Measurements from ENCODE around the gene SKIC8. TPM values are rescaled to one million over a fixed set of nuclear protein-coding genes. Genes with fewer than 3 reads are reported as not detected.

SKIC8 gene
- total and polyA plus RNA-seq, 3 experiments from 2014 or later: 60.2 to 82.5 (median 62.9) TPM

DNA sequence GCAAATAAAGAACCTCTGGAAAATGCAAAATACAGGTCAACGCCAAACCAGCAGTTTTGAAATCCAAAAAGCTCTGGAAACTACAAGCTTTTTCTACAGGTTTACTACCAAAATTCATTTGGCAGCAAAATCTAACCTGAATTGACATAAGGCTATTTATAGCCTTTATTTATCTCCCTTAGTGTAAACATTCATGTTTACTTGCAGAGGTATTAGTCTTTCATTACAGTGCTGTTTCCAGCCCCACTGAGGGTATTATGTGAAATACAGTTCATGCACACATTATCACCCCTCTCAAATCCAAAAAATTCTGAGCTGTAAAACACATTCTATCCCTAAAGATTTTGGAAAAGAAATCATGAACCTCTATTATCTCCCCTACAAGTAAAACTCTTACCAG lies 7.2 kb downstream of the SKIC8 start:
- H3K9me3 Mint-ChIP-seq: no peaks in the 10 kb centered on the region
- Histone ChIP-seq H3K36me3 (ENCODE audit: insufficient read depth, low read length) (peaks cover 23% of the 10 kb centered on the region), H3K4me3 (ENCODE audit: low read length) (no peak overlapping the region), H3K27me3 (ENCODE audit: insufficient read depth, low read length, poor library complexity, severe bottlenecking) (no peaks in the 10 kb centered on the region), H3K27ac (ENCODE audit: low read depth, low read length) (no peak overlapping the region), H3K4me1 (ENCODE audit: insufficient read depth, low read length) (no peaks in the 10 kb centered on the region), H3K9me3 (ENCODE audit: low read length) (no peaks in the 10 kb centered on the region)
- H3K4me1 Mint-ChIP-seq: peaks cover 0 to 13% (median 10%) of the 10 kb centered on the region in 3 donors
- H3K27ac Mint-ChIP-seq: peak overlapping the region in 1 of 8 donors; percentile 46
- POLR2A ChIA-PET: no interaction called here
- no peak overlapping the region for H3K4me3 Mint-ChIP-seq
- H3K36me3 Mint-ChIP-seq: peaks cover 8 to 81% (median 28%) of the 10 kb centered on the region in 3 donors
- CTCF ChIA-PET: no interaction called here
- DNase-seq: no peak
- H3K27me3 Mint-ChIP-seq: no peaks in the 10 kb centered on the region

DNA sequence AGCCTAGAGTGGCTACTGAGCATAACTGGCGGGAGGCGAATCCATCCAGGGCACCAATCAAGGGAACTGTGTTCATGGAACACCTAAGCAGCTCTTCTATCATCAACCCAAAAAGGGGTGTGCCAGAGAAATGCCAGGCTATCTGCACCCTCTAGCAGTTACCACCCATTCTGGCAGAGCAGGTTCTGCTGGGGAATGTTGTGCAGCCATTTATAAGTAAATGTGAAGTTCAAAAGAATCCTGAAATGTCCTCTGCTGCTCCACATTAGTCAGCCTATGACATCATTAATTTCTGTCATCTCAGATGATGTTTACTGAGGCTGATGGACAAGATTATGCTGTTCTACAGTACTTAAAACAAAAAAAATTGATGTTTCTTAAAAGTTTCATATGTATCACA lies 7.7 kb downstream of the SKIC8 start:
- Mint-ChIP-seq H3K4me3 (no peak overlapping the region), H3K4me1 (peaks cover 0 to 8% (median 8%) of the 10 kb centered on the region in 3 donors), H3K9me3 (no peaks in the 10 kb centered on the region), H3K36me3 (peaks cover 8 to 86% (median 30%) of the 10 kb centered on the region in 3 donors), H3K27ac (no peak overlapping the region), H3K27me3 (peaks cover 0 to under 1% of the 10 kb centered on the region in 2 donors)
- H3K9me3 ChIP-seq (ENCODE audit: low read length): no peaks in the 10 kb centered on the region
- ChIA-PET POLR2A (no interaction called here), CTCF (interaction anchor here (0.6 to 1.3 kb wide), 2 partner anchors 26 to 382 kb away, joined by 3 read pairs; no protein-coding TSS in a partner anchor)
- no peak overlapping the region for H3K27ac ChIP-seq (ENCODE audit: low read depth, low read length)
- H3K4me1 ChIP-seq (ENCODE audit: insufficient read depth, low read length): no peaks in the 10 kb centered on the region
- H3K36me3 ChIP-seq (ENCODE audit: insufficient read depth, low read length): peaks cover 27% of the 10 kb centered on the region
- no peaks in the 10 kb centered on the region for H3K27me3 ChIP-seq (ENCODE audit: insufficient read depth, low read length, poor library complexity, severe bottlenecking)
- DNase-seq: no peak
- H3K4me3 ChIP-seq (ENCODE audit: low read length): no peak overlapping the region

DNA sequence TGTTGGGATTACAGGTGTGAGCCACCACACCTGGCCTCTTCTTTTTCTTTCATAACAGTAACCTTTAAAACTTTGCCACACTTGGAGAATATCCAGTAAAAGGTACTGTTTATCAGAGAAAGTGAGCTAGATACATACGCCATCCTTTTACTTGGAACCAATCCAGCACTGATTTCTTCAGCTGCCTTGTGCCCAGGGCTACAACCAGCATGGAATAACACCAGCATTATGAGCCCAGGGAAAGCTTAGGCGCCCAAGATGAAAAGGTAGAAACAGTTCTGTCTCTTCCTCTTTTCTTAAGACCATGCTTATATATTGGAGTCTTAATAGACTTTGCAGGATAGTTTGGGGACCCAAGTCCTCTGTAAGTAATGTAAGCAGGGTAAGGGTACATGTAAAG lies 8.4 kb downstream of the SKIC8 start:
- peaks cover 0 to 2% of the 10 kb centered on the region in 2 donors for H3K27me3 Mint-ChIP-seq
- no peak overlapping the region for H3K4me3 Mint-ChIP-seq
- H3K4me1 Mint-ChIP-seq: peaks cover 2 to 10% (median 7%) of the 10 kb centered on the region in 3 donors
- no peaks in the 10 kb centered on the region for H3K27me3 ChIP-seq (ENCODE audit: insufficient read depth, low read length, poor library complexity, severe bottlenecking)
- H3K9me3 ChIP-seq (ENCODE audit: low read length): no peaks in the 10 kb centered on the region
- DNase-seq: no peak
- peaks cover 8 to 93% (median 34%) of the 10 kb centered on the region in 3 donors for H3K36me3 Mint-ChIP-seq
- no peak overlapping the region for H3K27ac ChIP-seq (ENCODE audit: low read depth, low read length)
- no peak overlapping the region for H3K4me3 ChIP-seq (ENCODE audit: low read length)
- ChIA-PET POLR2A (no interaction called here), CTCF (interaction anchor here (1.3 kb wide), 1 partner anchor 25 kb away, joined by 3 read pairs; no protein-coding TSS in a partner anchor)
- H3K27ac Mint-ChIP-seq: peak overlapping the region in 1 of 8 donors; percentile 89
- peaks cover 33% of the 10 kb centered on the region for H3K36me3 ChIP-seq (ENCODE audit: insufficient read depth, low read length)
- H3K9me3 Mint-ChIP-seq: no peaks in the 10 kb centered on the region
- no peaks in the 10 kb centered on the region for H3K4me1 ChIP-seq (ENCODE audit: insufficient read depth, low read length)

DNA sequence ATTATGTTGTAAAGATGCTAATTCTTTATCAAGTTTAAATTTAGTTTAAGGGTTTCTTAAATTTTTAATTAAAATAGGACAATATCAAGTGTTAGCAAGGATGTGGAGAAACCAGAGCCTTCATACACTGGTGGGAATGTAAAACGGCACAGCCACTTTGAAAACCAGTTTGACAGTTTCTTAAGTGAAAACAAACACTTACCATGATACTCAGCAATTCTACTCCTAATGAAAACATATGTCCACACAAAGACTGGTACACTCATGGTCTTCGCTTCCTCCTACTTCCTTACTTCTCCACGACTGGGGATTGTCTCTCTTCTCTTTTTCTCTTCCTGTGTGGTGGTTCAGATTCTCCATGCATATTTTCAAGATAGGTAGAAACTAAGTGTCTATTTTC lies 9.2 kb downstream of the SKIC8 start:
- peaks cover 4 to 8% (median 5%) of the 10 kb centered on the region in 3 donors for H3K4me1 Mint-ChIP-seq

DNA sequence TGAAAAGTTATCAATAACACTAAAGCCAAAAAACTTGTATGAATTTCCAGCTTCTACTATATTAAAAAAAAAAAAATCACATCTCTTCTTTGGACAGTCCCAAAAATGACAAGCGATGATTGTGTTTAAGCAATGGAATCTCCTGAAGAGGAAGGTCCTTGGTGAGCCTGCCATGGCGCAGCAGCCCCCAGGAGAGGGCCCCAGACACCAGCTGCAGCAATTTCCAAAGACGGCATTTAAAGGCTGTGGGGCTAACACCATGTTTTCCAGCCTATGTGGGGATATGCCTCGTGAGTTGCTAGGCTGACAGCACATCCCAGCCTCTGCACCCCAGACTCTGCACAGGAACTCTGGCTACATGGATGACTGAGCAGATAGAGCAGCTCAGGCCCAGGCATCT lies 14.7 kb downstream of the SKIC8 start:
- H3K4me1 Mint-ChIP-seq: peaks cover 0 to 7% (median 5%) of the 10 kb centered on the region in 3 donors
- ChIA-PET POLR2A (no interaction called here), CTCF (interaction anchor here (1.5 kb wide), 1 partner anchor 39 kb away, joined by 3 read pairs; no protein-coding TSS in a partner anchor)
- DNase-seq: no peak
- H3K9me3 ChIP-seq (ENCODE audit: low read length): no peaks in the 10 kb centered on the region
- H3K4me3 ChIP-seq (ENCODE audit: low read length): no peak overlapping the region
- no peaks in the 10 kb centered on the region for H3K27me3 ChIP-seq (ENCODE audit: insufficient read depth, low read length, poor library complexity, severe bottlenecking)
- no peak overlapping the region for H3K27ac Mint-ChIP-seq
- no peak overlapping the region for H3K27ac ChIP-seq (ENCODE audit: low read depth, low read length)
- peaks cover 5 to 98% (median 23%) of the 10 kb centered on the region in 3 donors for H3K36me3 Mint-ChIP-seq
- H3K27me3 Mint-ChIP-seq: peaks cover 0 to 2% of the 10 kb centered on the region in 2 donors
- H3K4me1 ChIP-seq (ENCODE audit: insufficient read depth, low read length): no peaks in the 10 kb centered on the region
- no peak overlapping the region for H3K4me3 Mint-ChIP-seq
- peaks cover 37% of the 10 kb centered on the region for H3K36me3 ChIP-seq (ENCODE audit: insufficient read depth, low read length)
- H3K9me3 Mint-ChIP-seq: no peaks in the 10 kb centered on the region

More for the DNA sequence above, 9.2 kb downstream of the SKIC8 start:
- no peaks in the 10 kb centered on the region for H3K27me3 ChIP-seq (ENCODE audit: insufficient read depth, low read length, poor library complexity, severe bottlenecking)
- Mint-ChIP-seq H3K36me3 (peaks cover 10 to 98% (median 34%) of the 10 kb centered on the region in 3 donors), H3K9me3 (no peaks in the 10 kb centered on the region), H3K27ac (peak overlapping the region in 2 of 8 donors; percentile 23 to 89), H3K27me3 (peaks cover 0 to 2% of the 10 kb centered on the region in 2 donors), H3K4me3 (no peak overlapping the region)
- peaks cover 34% of the 10 kb centered on the region for H3K36me3 ChIP-seq (ENCODE audit: insufficient read depth, low read length)
- no peaks in the 10 kb centered on the region for H3K4me1 ChIP-seq (ENCODE audit: insufficient read depth, low read length)
- H3K9me3 ChIP-seq (ENCODE audit: low read length): no peaks in the 10 kb centered on the region
- ChIA-PET POLR2A (no interaction called here), CTCF (no interaction called here)
- H3K4me3 ChIP-seq (ENCODE audit: low read length): no peak overlapping the region
- DNase-seq: no peak
- H3K27ac ChIP-seq (ENCODE audit: low read depth, low read length): no peak overlapping the region

DNA sequence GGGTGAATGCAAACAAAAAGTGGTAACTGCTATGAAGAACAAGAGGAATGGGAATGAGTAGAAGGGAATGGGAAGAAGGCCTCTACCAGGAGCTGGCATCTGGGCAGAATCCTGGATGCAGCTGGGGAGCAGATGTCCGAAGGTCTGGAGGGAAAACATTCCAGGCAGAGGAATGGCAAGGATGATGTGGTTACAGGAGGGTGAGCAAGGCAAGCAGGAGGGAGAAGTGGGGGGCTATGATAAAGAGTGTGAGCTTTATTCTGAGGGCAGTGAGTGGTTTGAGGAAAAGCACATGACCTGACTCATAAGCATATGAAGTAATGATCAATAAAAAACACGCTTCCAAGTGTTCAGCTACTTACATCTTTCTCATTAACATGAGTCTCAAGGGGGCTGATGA lies 17.1 kb downstream of the SKIC8 start:
- H3K27ac Mint-ChIP-seq: peak overlapping the region in 2 of 8 donors; percentile 43 to 48
- POLR2A ChIA-PET: interaction anchor here (0.9 kb wide), 1 partner anchor 10 kb away, joined by 3 read pairs; no protein-coding TSS in a partner anchor

DNA sequence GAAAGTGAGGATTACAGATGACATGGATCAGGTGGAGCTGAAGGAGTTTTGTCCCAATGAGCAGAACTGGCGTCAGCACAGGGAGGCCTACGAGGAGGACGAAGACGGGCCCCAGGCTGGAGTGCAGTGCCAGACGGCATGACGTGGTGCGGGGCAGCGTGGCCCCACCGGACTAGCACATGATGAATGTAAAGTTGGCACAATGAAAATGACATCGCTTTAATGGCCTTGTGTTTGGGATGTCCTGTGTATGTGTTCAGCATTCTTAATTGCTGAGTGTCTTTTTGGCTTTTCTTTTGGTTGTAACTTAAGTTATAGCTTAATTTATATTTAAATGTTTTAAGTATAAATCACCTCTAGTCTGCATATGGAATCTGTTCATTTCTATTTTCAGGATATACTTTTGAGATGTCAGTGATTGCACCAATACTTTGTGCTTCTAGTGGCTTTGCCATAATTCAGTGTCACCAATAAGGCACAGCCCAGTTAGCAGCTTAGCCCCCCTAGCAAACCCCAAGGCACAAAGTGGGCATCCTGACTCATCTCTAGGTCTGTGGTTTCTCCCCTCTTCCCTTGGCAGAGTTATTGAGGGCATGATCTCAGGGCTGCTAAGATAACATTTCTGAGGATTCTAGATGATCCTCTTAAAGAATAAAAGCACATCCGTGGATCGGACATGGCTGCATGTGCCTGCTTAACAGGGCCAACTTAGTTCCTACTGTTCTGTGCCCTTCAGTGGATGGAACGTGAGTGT lies 18.9 kb downstream of the SKIC8 start:
- peaks cover 10% of the 10 kb centered on the region for H3K36me3 ChIP-seq (ENCODE audit: insufficient read depth, low read length)
- ChIA-PET POLR2A (no interaction called here), CTCF (interaction anchor here (3.5 kb wide), 1 partner anchor 15 kb away, joined by 12 read pairs; the partner anchor contains the start of gene DNAJA4)
- H3K4me3 ChIP-seq (ENCODE audit: low read length): no peak overlapping the region
- Mint-ChIP-seq H3K27me3 (no peaks in the 10 kb centered on the region), H3K9me3 (no peaks in the 10 kb centered on the region), H3K36me3 (peaks cover 0 to 90% (median 7%) of the 10 kb centered on the region in 3 donors), H3K27ac (peak overlapping the region in 4 of 8 donors; percentile 12 to 66 (median 26)), H3K4me1 (peaks cover 0 to 2% (median 0%) of the 10 kb centered on the region in 3 donors), H3K4me3 (no peak overlapping the region)
- H3K27me3 ChIP-seq (ENCODE audit: insufficient read depth, low read length, poor library complexity, severe bottlenecking): no peaks in the 10 kb centered on the region
- H3K9me3 ChIP-seq (ENCODE audit: low read length): no peaks in the 10 kb centered on the region
- no peak overlapping the region for H3K27ac ChIP-seq (ENCODE audit: low read depth, low read length)
- no peak for DNase-seq
- H3K4me1 ChIP-seq (ENCODE audit: insufficient read depth, low read length): no peaks in the 10 kb centered on the region

More for the DNA sequence above, 17.1 kb downstream of the SKIC8 start:
- no peak overlapping the region for H3K27ac ChIP-seq (ENCODE audit: low read depth, low read length)
- H3K4me3 ChIP-seq (ENCODE audit: low read length): no peak overlapping the region
- CTCF ChIA-PET: no interaction called here
- no peaks in the 10 kb centered on the region for H3K9me3 ChIP-seq (ENCODE audit: low read length)
- Mint-ChIP-seq H3K4me3 (no peak overlapping the region), H3K9me3 (no peaks in the 10 kb centered on the region), H3K27me3 (peaks cover 0 to 2% of the 10 kb centered on the region in 2 donors), H3K36me3 (peaks cover 3 to 94% (median 14%) of the 10 kb centered on the region in 3 donors), H3K4me1 (peaks cover 0 to 6% (median 5%) of the 10 kb centered on the region in 3 donors)
- no peak for DNase-seq
- no peaks in the 10 kb centered on the region for H3K4me1 ChIP-seq (ENCODE audit: insufficient read depth, low read length)
- peaks cover 19% of the 10 kb centered on the region for H3K36me3 ChIP-seq (ENCODE audit: insufficient read depth, low read length)
- no peaks in the 10 kb centered on the region for H3K27me3 ChIP-seq (ENCODE audit: insufficient read depth, low read length, poor library complexity, severe bottlenecking)

Measured in CD8-positive, alpha-beta memory T cell (primary cell).